Left ventricle myocardium inferior (tissue), 1 donor: ENCODE data around the gene TTLL5. TPM values are rescaled to one million over a fixed set of nuclear protein-coding genes. Genes with fewer than 3 reads are reported as not detected.

ENCODE experiments used
- DNase-seq: peaks from one replicate; pipeline ENCODE4 v3.0.0-alpha.2; 2020
- H3K27ac ChIP-seq: fragments of 200-600 bp; replicated peaks from 2 replicates; pipeline ENCODE4 v1.8.0; 2021
- H3K27me3 ChIP-seq: fragments of 200-600 bp; 2 replicates; pipeline ENCODE4 v1.8.0; 2021; ENCODE audit warnings: low read depth
- H3K36me3 ChIP-seq: fragments of 200-600 bp; 2 replicates; pipeline ENCODE4 v1.8.0; 2021
- H3K4me1 ChIP-seq: fragments of 200-600 bp; 2 replicates; pipeline ENCODE4 v1.8.0; 2021
- H3K4me3 ChIP-seq: fragments of 200-600 bp; 2 replicates; pipeline ENCODE4 v1.8.0; 2021; ENCODE audit warnings: mild to moderate bottlenecking, moderate library complexity
- H3K9me3 ChIP-seq: fragments of 200-600 bp; replicated peaks from 2 replicates; pipeline ENCODE4 v1.8.0; 2021
- CTCF ChIP-seq: fragments of 200-600 bp; IDR thresholded peaks from 2 replicates; pipeline ENCODE4 v1.8.0; 2021; ENCODE audit warnings: antibody characterized with exemption, mild to moderate bottlenecking, borderline replicate concordance
- intact Hi-C: fragments of 100-400 bp; cut with micrococcal nuclease; formaldehyde crosslinking; loops from one replicate; pipeline ENCODE4 v1.11.0; 2022
- total RNA-seq: library from RNA; stranded (reverse); fragmentation: NEBNext Ultra II Directional; extraction: Animal tissue kit (Norgen Biotek cat#: 25700); gene quantifications from one replicate; pipeline ENCODE4 v1.2.1, GENCODE V29; 2021
- donor health status: DM: no; HTN: yes; CAD: no; lungs with severe emphysema.

Gene TTLL5
- total RNA-seq, 1 donor from 2014 or later: 16.3 TPM

- intact Hi-C loops: no loop called here
- H3K9me3 ChIP-seq: no peaks in the 10 kb centered on the region
- H3K27me3 ChIP-seq: no peaks in the 10 kb centered on the region
- no peak for TF ChIP-seq CTCF
- no peaks in the 10 kb centered on the region for H3K36me3 ChIP-seq
- no peak for DNase-seq
- H3K4me3 ChIP-seq: no peak overlapping the region
- peaks cover 26% of the 10 kb centered on the region for H3K4me1 ChIP-seq
- H3K27ac ChIP-seq: peak overlapping the region; percentile 52
Observed at GRCh38 chr14:75619548-75619947, 41.5 kb upstream of the TTLL5 start.

GRCh38 chr14:75625034-75625433 is 36.0 kb upstream of the TTLL5 start:
- H3K4me3 ChIP-seq: no peak overlapping the region
- no peak for TF ChIP-seq CTCF
- H3K4me1 ChIP-seq: peaks cover 14% of the 10 kb centered on the region
- H3K27ac ChIP-seq: no peak overlapping the region
- H3K9me3 ChIP-seq: no peaks in the 10 kb centered on the region
- DNase-seq: no peak
- intact Hi-C loops: no loop called here
- no peaks in the 10 kb centered on the region for H3K27me3 ChIP-seq
- H3K36me3 ChIP-seq: peaks cover 3% of the 10 kb centered on the region

GRCh38 chr14:75626396-75626795 is 34.6 kb upstream of the TTLL5 start:
- intact Hi-C loops: no loop called here
- Histone ChIP-seq H3K27me3 (no peaks in the 10 kb centered on the region), H3K4me1 (peaks cover under 1% of the 10 kb centered on the region), H3K36me3 (peaks cover 3% of the 10 kb centered on the region), H3K4me3 (no peak overlapping the region), H3K27ac (peak overlapping the region; percentile 15), H3K9me3 (no peaks in the 10 kb centered on the region)
- TF ChIP-seq CTCF: no peak
- no peak for DNase-seq

- Histone ChIP-seq H3K27me3 (no peaks in the 10 kb centered on the region), H3K4me3 (no peak overlapping the region), H3K36me3 (peaks cover 3% of the 10 kb centered on the region), H3K27ac (peak overlapping the region; percentile 41), H3K4me1 (no peaks in the 10 kb centered on the region), H3K9me3 (no peaks in the 10 kb centered on the region)
- intact Hi-C loops: no loop called here
- no peak for DNase-seq
- no peak for TF ChIP-seq CTCF
Observed at GRCh38 chr14:75626863-75627262, 34.2 kb upstream of the TTLL5 start.

GRCh38 chr14:75627406-75627805 is 33.6 kb upstream of the TTLL5 start:
- Histone ChIP-seq H3K9me3 (no peaks in the 10 kb centered on the region), H3K27me3 (no peaks in the 10 kb centered on the region), H3K36me3 (peaks cover 3% of the 10 kb centered on the region), H3K27ac (peak overlapping the region; percentile 41), H3K4me3 (no peak overlapping the region), H3K4me1 (no peaks in the 10 kb centered on the region)
- no peak for DNase-seq
- no peak for TF ChIP-seq CTCF
- intact Hi-C loops: no loop called here

GRCh38 chr14:75628816-75629215 is 32.2 kb upstream of the TTLL5 start:
- Histone ChIP-seq H3K9me3 (no peaks in the 10 kb centered on the region), H3K4me3 (no peak overlapping the region), H3K27me3 (no peaks in the 10 kb centered on the region), H3K4me1 (no peaks in the 10 kb centered on the region), H3K27ac (no peak overlapping the region), H3K36me3 (peaks cover 3% of the 10 kb centered on the region)
- TF ChIP-seq CTCF: no peak
- no peak for DNase-seq
- intact Hi-C loops: no loop called here
